Ishikawa (cell line): ENCODE results near the gene C7.

ENCODE experiments used
- CEBPB ChIP-seq: IDR thresholded peaks from 2 replicates; pipeline ENCODE4 v1.6.1; 2012
- CREB1 ChIP-seq: IDR thresholded peaks from 2 replicates; pipeline ENCODE4 v1.6.1; 2012; ENCODE audit warnings: low read depth
- EGR1 ChIP-seq: IDR thresholded peaks from 2 replicates; pipeline ENCODE4 v1.6.1; 2012
- EP300 ChIP-seq: IDR thresholded peaks from 2 replicates; pipeline ENCODE4 v1.6.1; 2012; ENCODE audit warnings: borderline replicate concordance
- FOXM1 ChIP-seq: IDR thresholded peaks from 2 replicates; pipeline ENCODE4 v1.6.1; 2012; ENCODE audit warnings: low read depth, borderline replicate concordance
- NFIC ChIP-seq: IDR thresholded peaks from 2 replicates; pipeline ENCODE4 v1.6.1; 2012
- RAD21 ChIP-seq: IDR thresholded peaks from 2 replicates; pipeline ENCODE4 v1.6.1; 2012; ENCODE audit warnings: low read depth
- TAF1 ChIP-seq: IDR thresholded peaks from 2 replicates; pipeline ENCODE4 v1.6.1; 2012; ENCODE audit warnings: low read depth, mild to moderate bottlenecking
- TCF12 ChIP-seq: IDR thresholded peaks from 2 replicates; pipeline ENCODE4 v1.6.1; 2012; ENCODE audit warnings: low read depth
- TEAD4 ChIP-seq: IDR thresholded peaks from 2 replicates; pipeline ENCODE4 v1.6.1; 2012
- YY1 ChIP-seq: IDR thresholded peaks from 2 replicates; pipeline ENCODE4 v1.6.1; 2012; ENCODE audit warnings: low read depth
- ZBTB7A ChIP-seq: IDR thresholded peaks from 2 replicates; pipeline ENCODE4 v1.6.1; 2012; ENCODE audit warnings: low read depth
- TF ChIP-seq, protein P1 (sequence below): IDR thresholded peaks from 2 replicates; pipeline ENCODE4 v1.6.1; 2012
- TF ChIP-seq, protein P2 (sequence below): IDR thresholded peaks from 2 replicates; pipeline ENCODE4 v1.6.1; 2012; ENCODE audit warnings: low read depth, mild to moderate bottlenecking
- TF ChIP-seq, protein P3 (sequence below): IDR thresholded peaks from 2 replicates; pipeline ENCODE4 v1.6.1; 2012

Gene C7

DNA sequence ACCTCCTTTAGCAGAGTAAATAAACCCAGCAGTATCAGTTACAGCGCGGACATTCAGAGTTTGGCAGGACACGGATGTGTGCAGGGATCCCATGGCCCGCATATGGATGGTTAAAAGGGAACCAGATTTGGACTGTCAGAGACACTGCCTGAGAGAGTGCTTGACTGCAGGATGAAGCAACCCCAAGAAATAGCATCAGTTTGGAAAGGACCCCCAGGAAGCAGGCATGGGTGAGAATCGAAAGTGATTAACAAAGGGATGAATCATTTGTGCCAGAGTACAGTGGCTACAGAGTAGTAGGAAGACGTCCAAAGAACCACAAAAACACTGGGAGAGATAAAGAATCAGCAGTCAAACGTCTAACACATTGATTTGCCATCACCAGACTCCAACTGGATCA is 5.5 kb downstream of the C7 start:
- TF ChIP-seq NFIC (no peak), CEBPB (no peak), EGR1 (no peak), FOXM1 (no peak)
- TF ChIP-seq, protein P1, sequence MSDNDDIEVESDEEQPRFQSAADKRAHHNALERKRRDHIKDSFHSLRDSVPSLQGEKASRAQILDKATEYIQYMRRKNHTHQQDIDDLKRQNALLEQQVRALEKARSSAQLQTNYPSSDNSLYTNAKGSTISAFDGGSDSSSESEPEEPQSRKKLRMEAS: no peak

DNA sequence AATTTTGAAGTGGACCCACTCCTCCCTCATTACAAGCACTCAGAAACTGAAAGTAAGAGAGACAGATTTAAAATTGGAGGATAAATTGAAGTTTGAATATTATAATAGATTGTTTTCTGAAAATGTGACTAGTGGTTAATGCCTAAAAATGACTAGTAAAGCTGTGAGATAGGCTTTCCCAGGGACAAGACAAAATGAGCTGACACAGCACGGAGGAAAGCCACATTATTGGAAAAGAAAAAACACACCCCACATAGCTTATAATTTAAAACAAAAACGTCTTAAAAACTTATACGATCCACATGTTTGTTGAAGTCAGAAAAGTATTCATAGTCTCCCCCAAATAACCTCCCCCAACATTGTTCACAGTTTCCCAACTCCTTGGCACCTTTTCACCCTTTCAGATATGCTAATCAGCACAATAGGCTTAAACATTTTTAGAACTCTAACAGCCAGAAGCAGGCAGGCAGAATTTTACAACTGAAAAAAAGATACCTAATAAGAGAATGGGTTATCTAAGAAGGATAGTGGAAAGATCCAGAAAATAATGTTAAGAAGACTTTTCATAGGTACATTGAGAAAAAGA is 6.1 kb downstream of the C7 start:
- TF ChIP-seq TCF12 (no peak), CEBPB (no peak), CREB1 (no peak), EGR1 (no peak), NFIC (no peak), RAD21 (no peak), TEAD4 (no peak), TAF1 (no peak), EP300 (no peak), YY1 (no peak), FOXM1 (no peak), ZBTB7A (no peak)
- TF ChIP-seq, protein P1: no peak
- TF ChIP-seq, protein P2, sequence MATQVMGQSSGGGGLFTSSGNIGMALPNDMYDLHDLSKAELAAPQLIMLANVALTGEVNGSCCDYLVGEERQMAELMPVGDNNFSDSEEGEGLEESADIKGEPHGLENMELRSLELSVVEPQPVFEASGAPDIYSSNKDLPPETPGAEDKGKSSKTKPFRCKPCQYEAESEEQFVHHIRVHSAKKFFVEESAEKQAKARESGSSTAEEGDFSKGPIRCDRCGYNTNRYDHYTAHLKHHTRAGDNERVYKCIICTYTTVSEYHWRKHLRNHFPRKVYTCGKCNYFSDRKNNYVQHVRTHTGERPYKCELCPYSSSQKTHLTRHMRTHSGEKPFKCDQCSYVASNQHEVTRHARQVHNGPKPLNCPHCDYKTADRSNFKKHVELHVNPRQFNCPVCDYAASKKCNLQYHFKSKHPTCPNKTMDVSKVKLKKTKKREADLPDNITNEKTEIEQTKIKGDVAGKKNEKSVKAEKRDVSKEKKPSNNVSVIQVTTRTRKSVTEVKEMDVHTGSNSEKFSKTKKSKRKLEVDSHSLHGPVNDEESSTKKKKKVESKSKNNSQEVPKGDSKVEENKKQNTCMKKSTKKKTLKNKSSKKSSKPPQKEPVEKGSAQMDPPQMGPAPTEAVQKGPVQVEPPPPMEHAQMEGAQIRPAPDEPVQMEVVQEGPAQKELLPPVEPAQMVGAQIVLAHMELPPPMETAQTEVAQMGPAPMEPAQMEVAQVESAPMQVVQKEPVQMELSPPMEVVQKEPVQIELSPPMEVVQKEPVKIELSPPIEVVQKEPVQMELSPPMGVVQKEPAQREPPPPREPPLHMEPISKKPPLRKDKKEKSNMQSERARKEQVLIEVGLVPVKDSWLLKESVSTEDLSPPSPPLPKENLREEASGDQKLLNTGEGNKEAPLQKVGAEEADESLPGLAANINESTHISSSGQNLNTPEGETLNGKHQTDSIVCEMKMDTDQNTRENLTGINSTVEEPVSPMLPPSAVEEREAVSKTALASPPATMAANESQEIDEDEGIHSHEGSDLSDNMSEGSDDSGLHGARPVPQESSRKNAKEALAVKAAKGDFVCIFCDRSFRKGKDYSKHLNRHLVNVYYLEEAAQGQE: no peak
- TF ChIP-seq, protein P3, sequence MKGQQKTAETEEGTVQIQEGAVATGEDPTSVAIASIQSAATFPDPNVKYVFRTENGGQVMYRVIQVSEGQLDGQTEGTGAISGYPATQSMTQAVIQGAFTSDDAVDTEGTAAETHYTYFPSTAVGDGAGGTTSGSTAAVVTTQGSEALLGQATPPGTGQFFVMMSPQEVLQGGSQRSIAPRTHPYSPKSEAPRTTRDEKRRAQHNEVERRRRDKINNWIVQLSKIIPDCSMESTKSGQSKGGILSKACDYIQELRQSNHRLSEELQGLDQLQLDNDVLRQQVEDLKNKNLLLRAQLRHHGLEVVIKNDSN: no peak

GRCh38 chr5:40916226-40916625 is 6.9 kb downstream of the C7 start:
- TF ChIP-seq CEBPB (no peak), YY1 (no peak), CREB1 (no peak), NFIC (no peak), EP300 (no peak), RAD21 (no peak), ZBTB7A (no peak), TEAD4 (no peak), FOXM1 (no peak), EGR1 (no peak), TCF12 (no peak)
- TF ChIP-seq, protein P2: no peak
- TF ChIP-seq, protein P3: no peak

- no peak for TF ChIP-seq CEBPB
- no peak for TF ChIP-seq FOXM1
- no peak for TF ChIP-seq TCF12
- TF ChIP-seq, protein P2: no peak
- TF ChIP-seq CREB1: no peak
- TF ChIP-seq, protein P3: no peak
- TF ChIP-seq ZBTB7A: no peak
- no peak for TF ChIP-seq YY1
- TF ChIP-seq, protein P1: no peak
- TF ChIP-seq NFIC: no peak
- no peak for TF ChIP-seq TAF1
- no peak for TF ChIP-seq RAD21
- no peak for TF ChIP-seq EGR1
- no peak for TF ChIP-seq EP300
- no peak for TF ChIP-seq TEAD4
Observed at GRCh38 chr5:40928886-40929448, 19.7 kb downstream of the C7 start.
